ENCODE data around the gene TPGS1.

Gene TPGS1

GRCh38 chr19:522726-523125 lies 15.4 kb downstream of the TPGS1 start:
- DNase-seq = no peak

- DNase-seq = no peak
These were observed 16.9 kb downstream of the TPGS1 start for GRCh38 chr19:524062-524674.

- DNase-seq = no peak
These were observed 17.7 kb downstream of the TPGS1 start for GRCh38 chr19:525029-525428.

- DNase-seq = no peak
These were observed 18.6 kb downstream of the TPGS1 start for GRCh38 chr19:525857-526419.

- DNase-seq = no peak
These were observed 23.1 kb downstream of the TPGS1 start for GRCh38 chr19:530134-531008.

GRCh38 chr19:531009-531752 lies 23.9 kb downstream of the TPGS1 start:
- peak; percentile 99 for DNase-seq

- no peak for DNase-seq
These were observed 24.7 kb downstream of the TPGS1 start, which contains the start of gene CDC34 for GRCh38 chr19:531753-532560. Gene CDC34, plus strand, starts transcription at chr19:531760. Its CDS starts 172 bp downstream, at chr19:531932.

GRCh38 chr19:532561-533363 lies 25.5 kb downstream of the TPGS1 start:
- no peak for DNase-seq

- DNase-seq = no peak
These were observed 26.2 kb downstream of the TPGS1 start for GRCh38 chr19:533364-534058.

- DNase-seq = no peak
These were observed 26.8 kb downstream of the TPGS1 start for GRCh38 chr19:534088-534487.

GRCh38 chr19:535017-535835 lies 27.9 kb downstream of the TPGS1 start:
- DNase-seq = no peak

GRCh38 chr19:536031-536880 lies 29.0 kb downstream of the TPGS1 start:
- no peak for DNase-seq

GRCh38 chr19:536881-537404 lies 29.6 kb downstream of the TPGS1 start:
- DNase-seq = no peak

- no peak for DNase-seq
These were observed 31.5 kb downstream of the TPGS1 start for GRCh38 chr19:538641-539428.

- no peak for DNase-seq
These were observed 32.2 kb downstream of the TPGS1 start for GRCh38 chr19:539429-540030.

- DNase-seq = no peak
These were observed 33.8 kb downstream of the TPGS1 start for GRCh38 chr19:540867-541637.

- no peak for DNase-seq
These were observed 34.4 kb downstream of the TPGS1 start for GRCh38 chr19:541699-542098.

All from 8988T (cell line).